CD4-positive, alpha-beta T cell (primary cell): ENCODE data around the gene THEMIS. TPM values are rescaled to one million over a fixed set of nuclear protein-coding genes. Genes with fewer than 3 reads are reported as not detected.

Source experiments
- ATAC-seq: fragments of 200-7000 bp; cut with Tn5 transposase; one replicate; pipeline ENCODE4 v1.10.0; 2022; ENCODE audit warnings: mild to moderate bottlenecking; ENCODE audit not compliant: poor library complexity
- CTCF ChIA-PET: fragments of 350-600 bp; sonication (Branson Sonifier 250); formaldehyde crosslinking; loops from one replicate; lab custom pipeline; 2021; ENCODE audit warnings: antibody characterized with exemption, inconsistent platforms; lab: Charles Lee
- POLR2A ChIA-PET: fragments of 350-600 bp; sonication (Branson Sonifier 250); formaldehyde crosslinking; loops from one replicate; lab custom pipeline; 2021; ENCODE audit warnings: antibody characterized with exemption, inconsistent platforms; lab: Charles Lee
- DNase-seq, 14 experiments: peaks; one replicate each; pipeline ENCODE4 v3.0.0-alpha.2; 2013 to 2020; ENCODE audit warnings: mixed read lengths in 2 of 14
- H3K27ac ChIP-seq, 2 donors: one replicate each; pipeline versions ENCODE4 v1.5.1 to v1.7.0; 2013; ENCODE audit warnings: low read length in 2 of 2, low read depth in 1 of 2, mild to moderate bottlenecking in 1 of 2
- H3K27me3 ChIP-seq, 2 experiments: 1 replicate in 1 of 2; 2 replicates in 1 of 2; pipeline versions ENCODE4 v1.6.1 to v1.7.0; 2013; ENCODE audit warnings: low read length in 2 of 2, control low read depth in 1 of 2, mild to moderate bottlenecking in 1 of 2, moderate library complexity in 1 of 2; ENCODE audit not compliant: insufficient read depth in 2 of 2, control insufficient read depth in 1 of 2
- H3K36me3 ChIP-seq: one replicate; pipeline ENCODE4 v1.6.1; 2013; ENCODE audit warnings: low read length, control low read depth; ENCODE audit not compliant: insufficient read depth
- H3K4me1 ChIP-seq: one replicate; pipeline ENCODE4 v1.6.1; 2013; ENCODE audit warnings: low read length, control low read depth; ENCODE audit not compliant: insufficient read depth
- H3K4me3 ChIP-seq: one replicate; pipeline ENCODE4 v1.5.1; 2013; ENCODE audit warnings: mild to moderate bottlenecking, low read length, moderate library complexity
- H3K9me3 ChIP-seq, 2 experiments: 1 replicate in 1 of 2; 2 replicates in 1 of 2; pipeline versions ENCODE4 v1.6.1 to v1.7.0; 2013; ENCODE audit warnings: low read length in 2 of 2, mild to moderate bottlenecking in 2 of 2, control low read depth in 1 of 2, moderate library complexity in 1 of 2; ENCODE audit not compliant: control insufficient read depth in 1 of 2, insufficient read depth in 1 of 2
- H3K27ac Mint-ChIP-seq: one replicate; pipeline ENCODE4 v1.8.0; 2020; ENCODE audit warnings: mixed read lengths
- H3K27me3 Mint-ChIP-seq: one replicate; pipeline ENCODE4 v1.8.0; 2021; ENCODE audit warnings: mixed read lengths
- H3K36me3 Mint-ChIP-seq: one replicate; pipeline ENCODE4 v1.8.0; 2021; ENCODE audit warnings: low read depth, mixed read lengths
- H3K4me1 Mint-ChIP-seq: one replicate; pipeline ENCODE4 v1.8.0; 2021; ENCODE audit warnings: low read depth, mixed read lengths
- H3K4me3 Mint-ChIP-seq: one replicate; pipeline ENCODE4 v1.8.0; 2020; ENCODE audit warnings: mild to moderate bottlenecking, mixed read lengths
- H3K9me3 Mint-ChIP-seq: one replicate; pipeline ENCODE4 v1.8.0; 2020; ENCODE audit warnings: mixed read lengths
- CTCF ChIP-seq: fragments of 200-600 bp; IDR thresholded peaks from one replicate; pipeline ENCODE4 v1.8.0; 2022; ENCODE audit warnings: antibody characterized with exemption, mild to moderate bottlenecking
- intact Hi-C, 2 experiments: fragments of 100-400 bp; cut with DNase I in 1 of 2; cut with micrococcal nuclease in 1 of 2; formaldehyde crosslinking; loops; one replicate each; pipeline versions ENCODE4 v1.15.1 to v1.9.0; 2023 to 2025; cut with DNase I, micrococcal nuclease
- total RNA-seq, 174 experiments: library from RNA in 2 of 174; stranded (reverse) in 2 of 174; gene quantifications; one replicate each; pipeline ENCODE4 v1.2.3 and lab custom pipeline; 2021 to 2026

Gene THEMIS
- total RNA-seq, 2 experiments from 2014 or later = 25.0 to 25.3 TPM

DNA sequence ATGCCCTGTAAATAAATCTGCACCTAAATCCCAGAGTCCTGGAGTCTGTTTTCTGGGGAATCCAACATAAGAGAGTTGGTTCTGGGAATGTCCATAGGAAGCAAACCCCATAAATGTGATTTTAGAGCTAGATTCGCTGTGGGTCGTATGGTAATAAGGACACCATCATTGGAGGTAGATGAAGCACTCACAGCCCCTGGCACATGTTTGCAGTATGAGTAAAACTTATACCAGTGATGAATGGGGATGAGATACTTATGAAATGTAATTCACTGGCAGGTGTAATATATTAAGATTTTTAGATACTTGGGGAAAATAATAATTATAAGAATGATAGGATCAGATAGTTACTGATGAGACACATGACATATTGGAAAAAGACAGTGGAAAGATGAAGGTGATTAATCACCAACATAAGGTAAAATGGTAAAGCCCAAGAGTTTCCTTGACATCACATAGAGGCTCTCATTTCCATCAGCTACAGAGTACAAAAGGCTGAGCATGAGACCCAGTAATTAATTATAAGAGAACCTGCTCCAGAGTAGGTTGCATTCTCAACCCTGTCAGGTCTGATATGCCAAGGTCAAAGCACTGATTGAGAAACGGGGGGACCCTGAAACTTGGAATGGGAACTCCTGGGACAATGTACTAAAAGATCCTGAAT lies 44.7 kb upstream of the THEMIS start:
- H3K27me3 Mint-ChIP-seq = no peaks in the 10 kb centered on the region
- no peak for ATAC-seq
- H3K27me3 ChIP-seq = no peaks in the 10 kb centered on the region

GRCh38 chr6:127941228-127941627 lies 40.4 kb upstream of the THEMIS start:
- ChIA-PET POLR2A (no interaction called here), CTCF (interaction anchor here (1.3 kb wide), 1 partner anchor 30 kb away, joined by 3 read pairs; no protein-coding TSS in a partner anchor)
- Mint-ChIP-seq H3K4me1 (peaks cover 49% of the 10 kb centered on the region), H3K36me3 (no peaks in the 10 kb centered on the region), H3K27ac (no peak overlapping the region), H3K9me3 (no peaks in the 10 kb centered on the region), H3K27me3 (no peaks in the 10 kb centered on the region), H3K4me3 (no peak overlapping the region)
- TF ChIP-seq CTCF = no peak
- H3K27me3 ChIP-seq = no peaks in the 10 kb centered on the region
- no peak for DNase-seq
- ATAC-seq = no peak
- intact Hi-C loops = no loop called here
- H3K36me3 ChIP-seq = no peaks in the 10 kb centered on the region
- no peaks in the 10 kb centered on the region for H3K9me3 ChIP-seq
- H3K4me1 ChIP-seq = peaks cover 3% of the 10 kb centered on the region
- no peak overlapping the region for H3K4me3 ChIP-seq
- H3K27ac ChIP-seq = no peak overlapping the region

More for the DNA sequence above, 44.7 kb upstream of the THEMIS start:
- POLR2A ChIA-PET = no interaction called here
- H3K9me3 ChIP-seq = no peaks in the 10 kb centered on the region
- no peaks in the 10 kb centered on the region for H3K9me3 Mint-ChIP-seq
- H3K4me1 Mint-ChIP-seq = peaks cover 36% of the 10 kb centered on the region
- H3K4me1 ChIP-seq = peaks cover 7% of the 10 kb centered on the region
- CTCF ChIA-PET = interaction anchor here (1.3 kb wide), 1 partner anchor 90 kb away, joined by 3 read pairs; no protein-coding TSS in a partner anchor
- H3K36me3 Mint-ChIP-seq = no peaks in the 10 kb centered on the region
- no peak for DNase-seq
- no peak overlapping the region for H3K4me3 ChIP-seq
- H3K27ac ChIP-seq = no peak overlapping the region
- no peaks in the 10 kb centered on the region for H3K36me3 ChIP-seq
- H3K27ac Mint-ChIP-seq = no peak overlapping the region
- TF ChIP-seq CTCF = no peak
- intact Hi-C loops = no loop called here
- H3K4me3 Mint-ChIP-seq = no peak overlapping the region

DNA sequence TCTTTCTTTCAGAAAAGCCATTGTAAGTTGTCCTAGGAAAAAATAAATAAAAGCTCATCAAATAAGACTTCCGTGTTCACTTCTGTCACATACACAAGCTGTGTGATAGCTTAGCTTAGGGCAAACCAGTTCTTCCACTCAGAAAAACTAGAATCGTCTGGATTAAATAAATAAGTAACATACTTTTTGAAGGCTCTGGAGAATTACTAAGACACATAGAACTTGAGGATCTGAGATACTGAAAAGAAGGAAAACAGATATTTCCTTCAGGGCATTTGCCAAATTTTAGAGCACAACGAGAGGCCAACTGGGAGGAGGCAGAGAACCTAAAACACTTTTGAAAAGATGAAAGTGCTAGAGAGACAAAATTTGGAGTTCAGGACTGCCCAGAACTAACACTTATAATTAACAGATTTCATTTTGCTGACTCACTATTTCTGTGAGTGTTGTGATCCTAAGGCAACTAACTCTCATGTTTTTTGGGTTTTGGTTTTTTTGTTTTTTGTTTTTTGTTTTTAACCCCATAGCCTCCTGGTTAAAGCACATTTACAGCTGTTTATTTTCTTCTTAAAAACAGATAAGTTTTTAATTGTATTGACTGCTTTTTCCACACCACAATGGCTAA lies 38.7 kb upstream of the THEMIS start:
- Histone ChIP-seq H3K9me3 (no peaks in the 10 kb centered on the region), H3K4me3 (no peak overlapping the region), H3K4me1 (peaks cover 3% of the 10 kb centered on the region), H3K27ac (no peak overlapping the region), H3K27me3 (no peaks in the 10 kb centered on the region), H3K36me3 (no peaks in the 10 kb centered on the region)
- H3K36me3 Mint-ChIP-seq = no peaks in the 10 kb centered on the region
- ATAC-seq (no peak), DNase-seq (peak in 1 of 14 experiments; percentile 25)
- intact Hi-C loops = loop anchor here in 1 of 2 experiments (5.0 kb wide), 2 partner anchors 33 to 37 kb away; partner anchors contain the start of gene THEMIS
- H3K27me3 Mint-ChIP-seq = no peaks in the 10 kb centered on the region
- no peak overlapping the region for H3K27ac Mint-ChIP-seq
- ChIA-PET CTCF (interaction anchor here (0.6 to 1.4 kb wide), 3 partner anchors 11 to 1331 kb away, joined by 3 read pairs; no protein-coding TSS in a partner anchor), POLR2A (interaction anchor here (0.7 kb wide), 1 partner anchor 14 kb away, joined by 3 read pairs; no protein-coding TSS in a partner anchor)
- H3K4me1 Mint-ChIP-seq = peaks cover 57% of the 10 kb centered on the region
- H3K9me3 Mint-ChIP-seq = no peaks in the 10 kb centered on the region
- TF ChIP-seq CTCF = no peak
- H3K4me3 Mint-ChIP-seq = no peak overlapping the region
